ENCODE data around the gene POLN.

GRCh38 chr4:2054217-2054616 lies 187.7 kb downstream of the POLN start:
- TF ChIP-seq CTCF (IDR thresholded peaks at IDR 0.05) (no peak), POLR2A (IDR thresholded peaks at IDR 0.05) (no peak)
